Parathyroid adenoma (tissue), 2 donors: ENCODE measurements around the gene PGBD5.

Experiments used
- H2AFZ ChIP-seq: fragments of 300-600 bp; sonication (generic); one replicate; pipeline ENCODE4 v1.7.0; 2017; ENCODE audit warnings: antibody characterized with exemption, mild to moderate bottlenecking
- H3K27ac ChIP-seq: fragments of 300-600 bp; sonication (generic); one replicate; pipeline ENCODE4 v1.7.0; 2017
- H3K27me3 ChIP-seq: fragments of 300-600 bp; sonication (generic); one replicate; pipeline ENCODE4 v1.7.0; 2017; ENCODE audit warnings: low read length; ENCODE audit not compliant: control insufficient read depth, insufficient read depth
- H3K36me3 ChIP-seq: fragments of 300-600 bp; sonication (generic); one replicate; pipeline ENCODE4 v1.7.0; 2017; ENCODE audit warnings: low read length; ENCODE audit not compliant: control insufficient read depth, insufficient read depth
- H3K4me1 ChIP-seq: fragments of 300-600 bp; sonication (generic); one replicate; pipeline ENCODE4 v1.7.0; 2017; ENCODE audit warnings: control low read depth
- H3K4me2 ChIP-seq: fragments of 300-600 bp; sonication (generic); one replicate; pipeline ENCODE4 v1.7.0; 2017; ENCODE audit warnings: low read length
- H3K4me3 ChIP-seq: fragments of 300-600 bp; sonication (generic); one replicate; pipeline ENCODE4 v1.7.0; 2017; ENCODE audit warnings: low read depth, low read length
- H3K79me2 ChIP-seq: fragments of 300-600 bp; sonication (generic); one replicate; pipeline ENCODE4 v1.7.0; 2017; ENCODE audit warnings: control low read depth
- H3K9ac ChIP-seq: fragments of 300-600 bp; sonication (generic); one replicate; pipeline ENCODE4 v1.7.0; 2017; ENCODE audit warnings: mild to moderate bottlenecking
- H3K9me3 ChIP-seq: fragments of 300-600 bp; sonication (generic); one replicate; pipeline ENCODE4 v1.7.0; 2017; ENCODE audit warnings: low read length; ENCODE audit not compliant: control insufficient read depth
- TF ChIP-seq, protein P1 (sequence below): fragments of 300-600 bp; sonication (generic); IDR thresholded peaks from one replicate; pipeline ENCODE4 v1.7.0; 2017; ENCODE audit warnings: antibody characterized with exemption, mild to moderate bottlenecking
- donor health status: primary hyperparathyroidism.

The PGBD5 gene

GRCh38 chr1:230279583-230279945 lies 146.6 kb downstream of the PGBD5 start:
- Histone ChIP-seq H2AFZ (no peak overlapping the region), H3K27ac (no peak overlapping the region), H3K79me2 (no peaks in the 10 kb centered on the region), H3K9ac (no peak overlapping the region), H3K4me3 (no peak overlapping the region), H3K4me2 (no peak overlapping the region), H3K9me3 (no peaks in the 10 kb centered on the region), H3K4me1 (no peaks in the 10 kb centered on the region), H3K36me3 (no peaks in the 10 kb centered on the region), H3K27me3 (no peaks in the 10 kb centered on the region)
- TF ChIP-seq, protein P1, sequence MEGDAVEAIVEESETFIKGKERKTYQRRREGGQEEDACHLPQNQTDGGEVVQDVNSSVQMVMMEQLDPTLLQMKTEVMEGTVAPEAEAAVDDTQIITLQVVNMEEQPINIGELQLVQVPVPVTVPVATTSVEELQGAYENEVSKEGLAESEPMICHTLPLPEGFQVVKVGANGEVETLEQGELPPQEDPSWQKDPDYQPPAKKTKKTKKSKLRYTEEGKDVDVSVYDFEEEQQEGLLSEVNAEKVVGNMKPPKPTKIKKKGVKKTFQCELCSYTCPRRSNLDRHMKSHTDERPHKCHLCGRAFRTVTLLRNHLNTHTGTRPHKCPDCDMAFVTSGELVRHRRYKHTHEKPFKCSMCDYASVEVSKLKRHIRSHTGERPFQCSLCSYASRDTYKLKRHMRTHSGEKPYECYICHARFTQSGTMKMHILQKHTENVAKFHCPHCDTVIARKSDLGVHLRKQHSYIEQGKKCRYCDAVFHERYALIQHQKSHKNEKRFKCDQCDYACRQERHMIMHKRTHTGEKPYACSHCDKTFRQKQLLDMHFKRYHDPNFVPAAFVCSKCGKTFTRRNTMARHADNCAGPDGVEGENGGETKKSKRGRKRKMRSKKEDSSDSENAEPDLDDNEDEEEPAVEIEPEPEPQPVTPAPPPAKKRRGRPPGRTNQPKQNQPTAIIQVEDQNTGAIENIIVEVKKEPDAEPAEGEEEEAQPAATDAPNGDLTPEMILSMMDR: no peak

- Histone ChIP-seq H3K4me3 (no peak overlapping the region), H3K9ac (no peak overlapping the region), H2AFZ (no peak overlapping the region), H3K9me3 (no peaks in the 10 kb centered on the region), H3K4me1 (no peaks in the 10 kb centered on the region), H3K79me2 (no peaks in the 10 kb centered on the region), H3K4me2 (no peak overlapping the region), H3K36me3 (no peaks in the 10 kb centered on the region), H3K27ac (no peak overlapping the region), H3K27me3 (no peaks in the 10 kb centered on the region)
- TF ChIP-seq, protein P1: no peak
Observed at GRCh38 chr1:230278871-230279582, 147.1 kb downstream of the PGBD5 start.

DNA sequence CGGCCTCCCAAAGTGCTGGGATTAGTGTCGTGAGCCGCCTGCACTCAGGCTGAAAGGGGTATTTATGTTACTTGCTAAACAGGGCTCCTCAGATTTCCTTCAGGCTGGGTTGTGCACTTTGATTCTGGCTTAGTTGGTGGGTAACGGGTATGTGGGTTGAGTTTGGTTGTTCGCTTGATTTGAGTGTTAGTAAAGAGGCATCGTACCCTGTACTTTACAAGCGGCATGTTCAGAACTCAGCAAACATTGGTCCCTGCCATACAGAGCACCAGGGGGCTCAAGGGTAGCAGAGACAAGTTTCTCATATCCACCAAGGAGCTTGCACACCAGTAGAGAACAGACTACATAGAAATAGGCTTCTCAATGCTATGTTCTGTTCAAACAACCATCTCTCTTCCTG lies 147.8 kb downstream of the PGBD5 start:
- TF ChIP-seq, protein P1: no peak
- no peaks in the 10 kb centered on the region for H3K36me3 ChIP-seq

DNA sequence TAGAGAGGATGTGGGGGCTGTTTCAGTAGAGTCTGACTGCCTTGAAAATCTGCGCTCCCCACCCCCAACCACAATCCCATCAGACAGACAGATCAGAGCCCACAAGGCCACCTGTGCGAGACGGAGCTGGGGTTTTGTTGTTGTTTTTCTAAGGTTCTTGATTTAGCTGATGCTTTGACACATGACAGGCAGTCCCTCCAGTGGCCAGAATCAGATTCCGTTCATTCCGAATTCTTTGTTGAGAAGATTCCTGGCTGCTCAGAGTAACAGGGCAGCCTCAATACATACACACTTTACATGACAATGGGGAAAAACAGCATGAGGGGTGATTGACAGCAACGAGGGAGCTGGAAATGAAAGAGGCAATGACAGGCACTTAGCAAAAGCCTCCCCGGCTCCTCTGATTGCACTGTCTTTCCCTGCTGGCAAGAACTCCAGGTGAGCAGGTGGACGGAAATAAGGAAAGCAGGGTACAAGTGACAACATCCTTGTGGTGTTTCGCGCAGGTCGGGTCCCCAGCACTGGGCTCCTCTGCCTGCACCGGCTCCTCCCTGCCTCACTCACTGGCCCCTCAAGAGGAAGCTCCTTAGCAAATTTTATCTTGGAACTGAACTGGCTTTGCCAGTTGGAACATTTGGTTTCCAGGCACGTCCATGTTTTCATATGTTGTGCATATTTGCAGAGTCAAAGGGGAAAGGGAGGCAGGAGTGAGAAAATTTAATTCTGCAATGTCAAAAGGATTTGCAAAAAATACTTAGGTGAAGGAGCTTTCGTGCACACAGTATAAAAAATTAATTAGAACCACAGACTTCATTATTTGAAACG lies 148.7 kb downstream of the PGBD5 start:
- TF ChIP-seq, protein P1: no peak
- Histone ChIP-seq H3K9me3 (no peaks in the 10 kb centered on the region), H3K79me2 (no peaks in the 10 kb centered on the region), H3K4me1 (no peaks in the 10 kb centered on the region), H3K4me2 (no peak overlapping the region), H3K9ac (no peak overlapping the region), H2AFZ (no peak overlapping the region), H3K36me3 (no peaks in the 10 kb centered on the region), H3K27me3 (no peaks in the 10 kb centered on the region), H3K27ac (no peak overlapping the region), H3K4me3 (no peak overlapping the region)

More for the DNA sequence above, 147.8 kb downstream of the PGBD5 start:
- Histone ChIP-seq H3K27me3 (no peaks in the 10 kb centered on the region), H3K9me3 (no peaks in the 10 kb centered on the region), H3K27ac (no peak overlapping the region), H3K4me2 (no peak overlapping the region), H3K79me2 (no peaks in the 10 kb centered on the region), H2AFZ (no peak overlapping the region), H3K9ac (no peak overlapping the region), H3K4me3 (no peak overlapping the region), H3K4me1 (no peaks in the 10 kb centered on the region)
